Astrocyte (in vitro differentiated cells and primary cell): Measurements from ENCODE around the gene WDPCP.

ENCODE experiments used
- EZH2 ChIP-seq: IDR thresholded peaks from 2 replicates; pipeline ENCODE4 v1.6.1; 2012; ENCODE audit warnings: mild to moderate bottlenecking, low read length, inconsistent platforms; ENCODE audit not compliant: insufficient read depth
- TF ChIP-seq, protein P1 (sequence below): IDR thresholded peaks from 2 replicates; pipeline ENCODE4 v1.5.1; 2011; ENCODE audit warnings: low read depth, mild to moderate bottlenecking, inconsistent platforms, low read length, moderate library complexity; ENCODE audit not compliant: insufficient read depth

DNA sequence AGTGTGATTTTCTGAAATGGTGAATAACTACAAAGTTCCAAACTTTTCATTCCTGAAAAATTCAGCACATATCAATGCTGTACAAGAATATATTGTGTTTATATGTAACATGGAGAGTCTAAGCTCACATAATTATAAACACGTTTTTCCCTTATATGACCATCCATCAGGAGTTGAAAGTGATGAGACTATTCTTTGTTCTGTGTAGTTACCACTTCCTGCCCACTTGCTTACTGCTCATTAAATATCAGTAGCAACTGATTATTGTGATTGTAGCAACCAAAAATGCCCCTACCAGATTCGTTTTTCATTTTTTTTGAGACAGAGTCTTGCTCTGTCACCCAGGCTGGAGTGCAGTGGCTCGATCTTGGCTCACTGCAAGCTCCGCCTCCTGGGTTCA lies 506.9 kb downstream of the WDPCP start:
- TF ChIP-seq, protein P1, sequence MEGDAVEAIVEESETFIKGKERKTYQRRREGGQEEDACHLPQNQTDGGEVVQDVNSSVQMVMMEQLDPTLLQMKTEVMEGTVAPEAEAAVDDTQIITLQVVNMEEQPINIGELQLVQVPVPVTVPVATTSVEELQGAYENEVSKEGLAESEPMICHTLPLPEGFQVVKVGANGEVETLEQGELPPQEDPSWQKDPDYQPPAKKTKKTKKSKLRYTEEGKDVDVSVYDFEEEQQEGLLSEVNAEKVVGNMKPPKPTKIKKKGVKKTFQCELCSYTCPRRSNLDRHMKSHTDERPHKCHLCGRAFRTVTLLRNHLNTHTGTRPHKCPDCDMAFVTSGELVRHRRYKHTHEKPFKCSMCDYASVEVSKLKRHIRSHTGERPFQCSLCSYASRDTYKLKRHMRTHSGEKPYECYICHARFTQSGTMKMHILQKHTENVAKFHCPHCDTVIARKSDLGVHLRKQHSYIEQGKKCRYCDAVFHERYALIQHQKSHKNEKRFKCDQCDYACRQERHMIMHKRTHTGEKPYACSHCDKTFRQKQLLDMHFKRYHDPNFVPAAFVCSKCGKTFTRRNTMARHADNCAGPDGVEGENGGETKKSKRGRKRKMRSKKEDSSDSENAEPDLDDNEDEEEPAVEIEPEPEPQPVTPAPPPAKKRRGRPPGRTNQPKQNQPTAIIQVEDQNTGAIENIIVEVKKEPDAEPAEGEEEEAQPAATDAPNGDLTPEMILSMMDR, result no peak
- TF ChIP-seq EZH2, result no peak
